Neural cell (in vitro differentiated cells): ENCODE data around the gene UBE2L3.

ENCODE experiments used
- CTCF ChIP-seq: fragments of 450-650 bp; IDR thresholded peaks from 2 replicates; pipeline ENCODE4 v1.5.1; 2014; ENCODE audit warnings: antibody characterized with exemption, mild to moderate bottlenecking, moderate library complexity; ENCODE audit not compliant: poor library complexity, severe bottlenecking
- EP300 ChIP-seq: fragments of 450-650 bp; conservative IDR thresholded peaks from 2 replicates; pipeline ENCODE4 v1.6.1; 2014; ENCODE audit warnings: antibody characterized with exemption, mild to moderate bottlenecking, moderate library complexity; ENCODE audit not compliant: poor library complexity, severe bottlenecking
- EZH2 ChIP-seq: fragments of 200-600, 300-800 bp; shearing (Covaris generic), sonication (generic); IDR thresholded peaks from 2 replicates; pipeline ENCODE4 v1.6.1; 2014; ENCODE audit warnings: antibody characterized with exemption, low read length, borderline replicate concordance, mild to moderate bottlenecking; ENCODE audit not compliant: insufficient read depth, poor library complexity, severe bottlenecking
- MXI1 ChIP-seq: fragments of 450-650 bp; conservative IDR thresholded peaks from 2 replicates; pipeline ENCODE4 v1.6.1; 2014; ENCODE audit warnings: antibody characterized with exemption, mild to moderate bottlenecking; ENCODE audit not compliant: poor library complexity, severe bottlenecking
- POLR2AphosphoS5 ChIP-seq: IDR thresholded peaks from 2 replicates; pipeline ENCODE4 v1.6.1; 2012
- RAD21 ChIP-seq: fragments of 450-650 bp; conservative IDR thresholded peaks from 2 replicates; pipeline ENCODE4 v1.6.1; 2014; ENCODE audit warnings: antibody characterized with exemption, mild to moderate bottlenecking, moderate library complexity
- SMC3 ChIP-seq: fragments of 450-650 bp; conservative IDR thresholded peaks from 2 replicates; pipeline ENCODE4 v1.6.1; 2014; ENCODE audit warnings: antibody characterized with exemption, mild to moderate bottlenecking, moderate library complexity; ENCODE audit not compliant: poor library complexity
- TAF1 ChIP-seq: IDR thresholded peaks from 2 replicates; pipeline ENCODE4 v1.6.1; 2012; ENCODE audit warnings: low read depth
- TF ChIP-seq, protein P1 (sequence below): IDR thresholded peaks from 2 replicates; pipeline ENCODE4 v1.6.1; 2012; ENCODE audit warnings: borderline replicate concordance

- TF ChIP-seq CTCF (no peak), POLR2AphosphoS5 (no peak), SMC3 (no peak), EP300 (no peak), MXI1 (no peak), EZH2 (no peak), RAD21 (no peak), TAF1 (no peak)
- TF ChIP-seq, protein P1, sequence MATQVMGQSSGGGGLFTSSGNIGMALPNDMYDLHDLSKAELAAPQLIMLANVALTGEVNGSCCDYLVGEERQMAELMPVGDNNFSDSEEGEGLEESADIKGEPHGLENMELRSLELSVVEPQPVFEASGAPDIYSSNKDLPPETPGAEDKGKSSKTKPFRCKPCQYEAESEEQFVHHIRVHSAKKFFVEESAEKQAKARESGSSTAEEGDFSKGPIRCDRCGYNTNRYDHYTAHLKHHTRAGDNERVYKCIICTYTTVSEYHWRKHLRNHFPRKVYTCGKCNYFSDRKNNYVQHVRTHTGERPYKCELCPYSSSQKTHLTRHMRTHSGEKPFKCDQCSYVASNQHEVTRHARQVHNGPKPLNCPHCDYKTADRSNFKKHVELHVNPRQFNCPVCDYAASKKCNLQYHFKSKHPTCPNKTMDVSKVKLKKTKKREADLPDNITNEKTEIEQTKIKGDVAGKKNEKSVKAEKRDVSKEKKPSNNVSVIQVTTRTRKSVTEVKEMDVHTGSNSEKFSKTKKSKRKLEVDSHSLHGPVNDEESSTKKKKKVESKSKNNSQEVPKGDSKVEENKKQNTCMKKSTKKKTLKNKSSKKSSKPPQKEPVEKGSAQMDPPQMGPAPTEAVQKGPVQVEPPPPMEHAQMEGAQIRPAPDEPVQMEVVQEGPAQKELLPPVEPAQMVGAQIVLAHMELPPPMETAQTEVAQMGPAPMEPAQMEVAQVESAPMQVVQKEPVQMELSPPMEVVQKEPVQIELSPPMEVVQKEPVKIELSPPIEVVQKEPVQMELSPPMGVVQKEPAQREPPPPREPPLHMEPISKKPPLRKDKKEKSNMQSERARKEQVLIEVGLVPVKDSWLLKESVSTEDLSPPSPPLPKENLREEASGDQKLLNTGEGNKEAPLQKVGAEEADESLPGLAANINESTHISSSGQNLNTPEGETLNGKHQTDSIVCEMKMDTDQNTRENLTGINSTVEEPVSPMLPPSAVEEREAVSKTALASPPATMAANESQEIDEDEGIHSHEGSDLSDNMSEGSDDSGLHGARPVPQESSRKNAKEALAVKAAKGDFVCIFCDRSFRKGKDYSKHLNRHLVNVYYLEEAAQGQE: no peak
These were observed 35.1 kb downstream of the UBE2L3 start for GRCh38 chr22:21602579-21602978.
